Measurements from ENCODE around the gene HTRA2. TPM values are rescaled to one million over a fixed set of nuclear protein-coding genes. Genes with fewer than 3 reads are reported as not detected.

HTRA2 gene
- total and polyA plus RNA-seq, 9 of the 15 experiments (the other 6 are each of a cell fraction or from before 2014, with no cell fraction given): 54.2 to 71.2 (median 65.8) TPM

- TF ChIP-seq ZBTB40 (IDR thresholded peaks at IDR 0.05) (peak; percentile 18; the same call in 1 of the 2 replicates), ZBTB40 (CRISPR knock-in tag; IDR thresholded peaks at IDR 0.05) (no peak), POLR2G (IDR thresholded peaks at IDR 0.05; ENCODE audit: low read depth, low read length) (peak; percentile 68), ZBTB9 (CRISPR knock-in tag; IDR thresholded peaks at IDR 0.05) (peak; percentile 98), KDM4B (IDR thresholded peaks at IDR 0.05; ENCODE audit: borderline replicate concordance in 2 of 2, low read depth in 1 of 2) (peak in 1 of 2 experiments; percentile 47; a peak in 2 of 4 replicates), TAL1 (IDR thresholded peaks at IDR 0.05) (peak; percentile 84), CREB1 (IDR thresholded peaks at IDR 0.05) (peak; percentile 46; the same call in 1 of the 2 replicates), CREB1 (CRISPR knock-in tag; IDR thresholded peaks at IDR 0.05) (0 out of 2 replicates have a peak, but pooled peaks have one; percentile 45), ZNF589 (CRISPR knock-in tag; IDR thresholded peaks at IDR 0.05; ENCODE audit: low read depth) (peak; percentile 60; the same call in 1 of the 2 replicates), CC2D1A (IDR thresholded peaks at IDR 0.05) (peak; percentile 41; the same call in 1 of the 2 replicates), HDAC8 (tag; IDR thresholded peaks at IDR 0.05) (no peak), PHB2 (IDR thresholded peaks at IDR 0.05; ENCODE audit: low read depth) (no peak), ZKSCAN1 (IDR thresholded peaks at IDR 0.05; ENCODE audit: low read depth, low read length) (peak; percentile 71; the same call in 1 of the 2 replicates), ZNF584 (CRISPR knock-in tag; IDR thresholded peaks at IDR 0.05; ENCODE audit: low read depth) (0 out of 2 replicates have a peak, but pooled peaks have one; percentile 15), SUPT5H (IDR thresholded peaks at IDR 0.05) (peak; percentile 80), LEF1 (IDR thresholded peaks at IDR 0.05) (peak; percentile 71; the same call in 1 of the 2 replicates), RHOXF2B (CRISPR knock-in tag; conservative IDR thresholded peaks at IDR 0.05) (no peak), CCNT2 (IDR thresholded peaks at IDR 0.05; ENCODE audit: borderline replicate concordance, extremely low read depth, insufficient read length, low read depth, low read length) (peak; percentile 53)
These were observed 780 bp downstream of the HTRA2 start (continued) for GRCh38 chr2:74530239-74531187.

Measured in K562 (cell line).